NB4 (cell line): ENCODE data around the gene CTRB2.

Source experiments
- CTCF ChIP-seq: IDR thresholded peaks from one replicate; pipeline ENCODE4 v1.5.1; 2012; ENCODE audit warnings: low read depth, low read length
- MYC ChIP-seq: IDR thresholded peaks from 2 replicates; pipeline ENCODE4 v1.6.1; 2011; ENCODE audit warnings: low read depth, low read length

- no peak for TF ChIP-seq CTCF
- no peak for TF ChIP-seq MYC
Measured at GRCh38 chr16:75189638-75190245, 17.2 kb downstream of the CTRB2 start.
